Fibroblast of mammary gland (primary cell): Measurements from ENCODE around the gene STRAP.

Experiments used
- DNase-seq: peaks from one replicate; pipeline ENCODE4 v3.0.0-alpha.2; 2010; ENCODE audit warnings: low read depth
- H3K4me3 ChIP-seq: 2 replicates; pipeline ENCODE4 v1.5.1; 2011; ENCODE audit warnings: low read depth, mild to moderate bottlenecking, low read length, moderate library complexity; ENCODE audit not compliant: control insufficient read depth
- CTCF ChIP-seq: conservative IDR thresholded peaks from 2 replicates; pipeline ENCODE4 v1.5.1; 2011; ENCODE audit warnings: low read depth, low read length, inconsistent platforms; ENCODE audit not compliant: control insufficient read depth, insufficient read depth

The STRAP gene

GRCh38 chr12:15883536-15883935 is 1.3 kb downstream of the STRAP start:
- no peak for TF ChIP-seq CTCF
- peak; percentile 38 for DNase-seq
- H3K4me3 ChIP-seq, result peak overlapping the region; percentile 95

- peak; percentile 35 for DNase-seq
- no peak for TF ChIP-seq CTCF
- no peak overlapping the region for H3K4me3 ChIP-seq
Measured at GRCh38 chr12:15886372-15887042, 4.3 kb downstream of the STRAP start.

GRCh38 chr12:15887043-15887817 is 5.0 kb downstream of the STRAP start:
- TF ChIP-seq CTCF, result no peak
- no peak overlapping the region for H3K4me3 ChIP-seq
- no peak for DNase-seq

- TF ChIP-seq CTCF, result no peak
- DNase-seq, result no peak
- no peak overlapping the region for H3K4me3 ChIP-seq
Measured at GRCh38 chr12:15892645-15893259, 10.6 kb downstream of the STRAP start.

- no peak for DNase-seq
- TF ChIP-seq CTCF, result no peak
- H3K4me3 ChIP-seq, result no peak overlapping the region
Measured at GRCh38 chr12:15893260-15893659, 11.1 kb downstream of the STRAP start.

GRCh38 chr12:15896867-15897266 is 14.7 kb downstream of the STRAP start:
- DNase-seq, result no peak
- no peak overlapping the region for H3K4me3 ChIP-seq
- no peak for TF ChIP-seq CTCF
